Natural killer cell (primary cell): Measurements from ENCODE around the gene TRAF3IP1. TPM values are rescaled to one million over a fixed set of nuclear protein-coding genes. Genes with fewer than 3 reads are reported as not detected.

Experiments
- ATAC-seq, 3 donors: fragments of 150-1000 bp in 2 of 3; fragments of 200-7000 bp in 1 of 3; cut with Tn5 transposase; 1 replicate in 1 of 3; 2 replicates in 2 of 3; pipeline ENCODE4 v1.10.0; 2021; ENCODE audit warnings: mild to moderate bottlenecking in 2 of 3, moderate library complexity in 2 of 3
- DNase-seq, 2 donors: peaks; one replicate each; pipeline versions ENCODE4 v3.0.0 to v3.0.0-alpha.2; 2013 to 2021; ENCODE audit warnings: mixed read lengths in 1 of 2
- H3K27ac ChIP-seq: one replicate; pipeline ENCODE4 v1.5.1; 2013; ENCODE audit warnings: mild to moderate bottlenecking, low read length
- H3K27me3 ChIP-seq: one replicate; pipeline ENCODE4 v1.6.1; 2013; ENCODE audit warnings: low read length; ENCODE audit not compliant: control insufficient read depth, insufficient read depth
- H3K36me3 ChIP-seq: one replicate; pipeline ENCODE4 v1.6.1; 2013; ENCODE audit warnings: low read length; ENCODE audit not compliant: control insufficient read depth, insufficient read depth
- H3K4me1 ChIP-seq: one replicate; pipeline ENCODE4 v1.6.1; 2013; ENCODE audit warnings: low read length; ENCODE audit not compliant: control insufficient read depth, insufficient read depth
- H3K4me3 ChIP-seq: one replicate; pipeline ENCODE4 v1.5.1; 2013; ENCODE audit warnings: low read length
- H3K9me3 ChIP-seq: one replicate; pipeline ENCODE4 v1.6.1; 2013; ENCODE audit warnings: low read length; ENCODE audit not compliant: control insufficient read depth, insufficient read depth
- H3K27ac Mint-ChIP-seq, 2 donors: one replicate each; pipeline ENCODE4 v1.8.0; 2022; ENCODE audit warnings: mild to moderate bottlenecking in 2 of 2, mixed read lengths in 2 of 2, moderate library complexity in 1 of 2
- H3K27me3 Mint-ChIP-seq, 2 donors: one replicate each; pipeline ENCODE4 v1.8.0; 2022; ENCODE audit warnings: low read depth in 2 of 2, mixed read lengths in 2 of 2
- H3K36me3 Mint-ChIP-seq: one replicate; pipeline ENCODE4 v1.8.0; 2022; ENCODE audit warnings: mixed read lengths
- H3K4me1 Mint-ChIP-seq, 2 donors: one replicate each; pipeline ENCODE4 v1.8.0; 2022; ENCODE audit warnings: mixed read lengths in 2 of 2
- H3K4me3 Mint-ChIP-seq: one replicate; pipeline ENCODE4 v1.8.0; 2022; ENCODE audit warnings: mild to moderate bottlenecking, moderate library complexity, mixed read lengths
- H3K9me3 Mint-ChIP-seq, 2 donors: one replicate each; pipeline ENCODE4 v1.8.0; 2022; ENCODE audit warnings: mixed read lengths in 2 of 2
- WGBS: methylation state at CpG from one replicate; pipeline ENCODE4 v1.1.7; 2013; ENCODE audit warnings: missing lambda C conversion rate; ENCODE audit not compliant: insufficient coverage; 5-methylcytosine and 5-hydroxymethylcytosine counted together
- intact Hi-C: fragments of 100-400 bp; cut with micrococcal nuclease; formaldehyde crosslinking; loops from one replicate; pipeline ENCODE4 v1.14.2; 2022
- total RNA-seq, 4 donors: library from RNA; stranded (reverse); fragments of 120-200 nt in 1 of 4; gene quantifications; one replicate each; pipeline versions ENCODE4 v1.2.3 to v1.2.4, GENCODE V29; 2013 to 2022
- TF ChIP-seq, protein P1 (sequence below): fragments of 200-600 bp; IDR thresholded peaks from one replicate; pipeline ENCODE4 v1.8.0; 2022; ENCODE audit warnings: antibody characterized with exemption

Gene TRAF3IP1
- total RNA-seq, 3 donors from 2014 or later (not counting 1 experiment from before 2014, with no cell fraction given), result 9.7 to 11.9 (median 11.3) TPM

GRCh38 chr2:238295144-238296112 lies 24.9 kb upstream of the TRAF3IP1 start:
- 79% methylated on average over 14 of the region's 21 CpGs for WGBS
- Histone ChIP-seq H3K9me3 (no peaks in the 10 kb centered on the region), H3K4me3 (no peak overlapping the region), H3K27ac (no peak overlapping the region), H3K36me3 (no peaks in the 10 kb centered on the region), H3K27me3 (no peaks in the 10 kb centered on the region), H3K4me1 (peaks cover 5% of the 10 kb centered on the region)
- Mint-ChIP-seq H3K9me3 (no peaks in the 10 kb centered on the region), H3K27me3 (peaks cover 0 to 3% of the 10 kb centered on the region in 2 donors), H3K4me1 (peaks cover 4 to 5% of the 10 kb centered on the region in 2 donors), H3K27ac (no peak overlapping the region), H3K4me3 (no peak overlapping the region), H3K36me3 (no peaks in the 10 kb centered on the region)
- no peak for DNase-seq
- intact Hi-C loops, result no loop called here
- ATAC-seq, result no peak
- TF ChIP-seq, protein P1, sequence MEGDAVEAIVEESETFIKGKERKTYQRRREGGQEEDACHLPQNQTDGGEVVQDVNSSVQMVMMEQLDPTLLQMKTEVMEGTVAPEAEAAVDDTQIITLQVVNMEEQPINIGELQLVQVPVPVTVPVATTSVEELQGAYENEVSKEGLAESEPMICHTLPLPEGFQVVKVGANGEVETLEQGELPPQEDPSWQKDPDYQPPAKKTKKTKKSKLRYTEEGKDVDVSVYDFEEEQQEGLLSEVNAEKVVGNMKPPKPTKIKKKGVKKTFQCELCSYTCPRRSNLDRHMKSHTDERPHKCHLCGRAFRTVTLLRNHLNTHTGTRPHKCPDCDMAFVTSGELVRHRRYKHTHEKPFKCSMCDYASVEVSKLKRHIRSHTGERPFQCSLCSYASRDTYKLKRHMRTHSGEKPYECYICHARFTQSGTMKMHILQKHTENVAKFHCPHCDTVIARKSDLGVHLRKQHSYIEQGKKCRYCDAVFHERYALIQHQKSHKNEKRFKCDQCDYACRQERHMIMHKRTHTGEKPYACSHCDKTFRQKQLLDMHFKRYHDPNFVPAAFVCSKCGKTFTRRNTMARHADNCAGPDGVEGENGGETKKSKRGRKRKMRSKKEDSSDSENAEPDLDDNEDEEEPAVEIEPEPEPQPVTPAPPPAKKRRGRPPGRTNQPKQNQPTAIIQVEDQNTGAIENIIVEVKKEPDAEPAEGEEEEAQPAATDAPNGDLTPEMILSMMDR, result no peak

DNA sequence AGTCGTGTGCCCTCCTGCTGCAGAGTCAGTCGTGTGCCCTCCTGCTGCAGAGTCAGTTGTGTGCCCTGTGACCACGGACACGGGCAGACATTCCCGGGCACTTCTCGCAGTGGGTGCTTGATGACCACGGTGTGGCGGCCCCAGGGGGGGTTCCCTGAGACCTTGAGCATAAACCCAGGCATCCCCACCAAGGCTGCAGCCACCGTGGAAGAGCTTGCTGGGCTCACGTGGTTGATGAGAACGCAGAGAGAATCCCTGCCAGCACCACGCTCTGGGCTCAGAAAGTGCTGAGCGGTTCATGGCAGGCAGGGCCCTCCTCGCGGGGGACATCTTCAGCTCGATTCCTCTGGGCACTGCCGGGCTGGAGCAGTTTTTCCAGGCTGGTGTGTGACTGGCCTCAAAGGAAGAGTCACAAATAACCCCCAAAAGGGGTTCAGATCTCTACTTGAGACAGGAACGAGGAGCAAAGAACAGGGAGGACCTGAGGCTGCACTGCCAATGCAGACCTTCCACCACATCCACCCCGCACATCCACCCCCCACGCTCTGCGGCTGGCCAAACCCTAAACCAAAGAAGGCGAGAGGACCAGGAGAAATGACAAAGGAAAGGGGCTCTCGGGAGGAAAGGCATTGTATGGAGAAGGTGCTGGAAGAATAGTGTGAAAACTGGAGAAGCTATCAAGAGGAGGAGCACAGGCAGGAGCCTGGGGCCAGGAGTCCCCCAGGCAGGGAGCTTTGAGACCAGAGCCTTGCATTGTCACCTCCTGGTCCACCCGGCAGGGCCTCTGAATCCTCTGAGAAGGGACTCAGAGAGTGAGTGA lies 23.5 kb upstream of the TRAF3IP1 start:
- ATAC-seq, result no peak
- TF ChIP-seq, protein P1, result no peak

DNA sequence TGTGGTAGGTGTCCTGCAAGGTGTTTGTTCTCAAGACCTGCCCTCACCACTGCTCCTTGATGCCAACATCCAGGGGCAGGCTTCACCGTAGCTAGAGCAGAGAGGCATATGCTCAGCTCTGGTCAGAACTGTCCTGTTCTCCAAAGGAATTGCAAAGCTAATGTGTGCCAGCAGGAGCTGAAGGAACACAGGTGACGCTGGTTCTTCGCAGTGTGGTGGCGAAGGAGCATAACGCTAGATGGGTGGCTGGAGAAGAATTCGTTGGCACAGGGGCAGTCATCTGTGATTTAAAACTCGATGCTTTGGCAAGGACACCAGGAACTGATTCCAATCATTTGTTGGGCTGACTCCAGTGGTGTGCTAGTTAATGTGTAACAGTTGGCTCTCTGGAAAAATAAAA lies 20.5 kb upstream of the TRAF3IP1 start:
- ATAC-seq (no peak), DNase-seq (no peak)
- Histone ChIP-seq H3K27ac (no peak overlapping the region), H3K4me1 (no peaks in the 10 kb centered on the region), H3K27me3 (no peaks in the 10 kb centered on the region), H3K4me3 (no peak overlapping the region), H3K36me3 (no peaks in the 10 kb centered on the region), H3K9me3 (no peaks in the 10 kb centered on the region)
- Mint-ChIP-seq H3K4me3 (no peak overlapping the region), H3K4me1 (no peaks in the 10 kb centered on the region), H3K27ac (no peak overlapping the region), H3K36me3 (no peaks in the 10 kb centered on the region), H3K27me3 (peaks cover 0 to 3% of the 10 kb centered on the region in 2 donors), H3K9me3 (no peaks in the 10 kb centered on the region)
- intact Hi-C loops, result no loop called here
- 92% methylated on average over 7 of the region's 7 CpGs for WGBS
- TF ChIP-seq, protein P1, result no peak

More for the DNA sequence above, 23.5 kb upstream of the TRAF3IP1 start:
- Mint-ChIP-seq H3K4me3 (no peak overlapping the region), H3K36me3 (no peaks in the 10 kb centered on the region), H3K4me1 (no peaks in the 10 kb centered on the region), H3K27me3 (peaks cover 0 to 3% of the 10 kb centered on the region in 2 donors), H3K9me3 (no peaks in the 10 kb centered on the region), H3K27ac (no peak overlapping the region)
- intact Hi-C loops, result no loop called here
- no peak for DNase-seq
- Histone ChIP-seq H3K27me3 (no peaks in the 10 kb centered on the region), H3K27ac (no peak overlapping the region), H3K4me3 (no peak overlapping the region), H3K9me3 (no peaks in the 10 kb centered on the region), H3K4me1 (no peaks in the 10 kb centered on the region), H3K36me3 (no peaks in the 10 kb centered on the region)
- 77% methylated on average over 21 of the region's 24 CpGs for WGBS
